Peyer's patch (tissue), 4 donors: ENCODE measurements around the gene TMPRSS13.

ENCODE experiments used
- POLR2A ChIP-seq, 2 donors: fragments of 450-650 bp; IDR thresholded peaks; one replicate each; pipeline ENCODE4 v1.5.1; 2017; ENCODE audit warnings: antibody characterized with exemption in 2 of 2, mild to moderate bottlenecking in 2 of 2, moderate library complexity in 2 of 2
- TF ChIP-seq, protein P1 (sequence below), 6 experiments: fragments of 450-650 bp in 4 of 6; fragments of 200-600 bp in 2 of 6; sonication (generic) in 1 of 6; IDR thresholded peaks; one replicate each; pipeline ENCODE4 v1.5.1; 2017 to 2019; ENCODE audit warnings: antibody characterized with exemption in 6 of 6, mild to moderate bottlenecking in 3 of 6, moderate library complexity in 1 of 6

DNA sequence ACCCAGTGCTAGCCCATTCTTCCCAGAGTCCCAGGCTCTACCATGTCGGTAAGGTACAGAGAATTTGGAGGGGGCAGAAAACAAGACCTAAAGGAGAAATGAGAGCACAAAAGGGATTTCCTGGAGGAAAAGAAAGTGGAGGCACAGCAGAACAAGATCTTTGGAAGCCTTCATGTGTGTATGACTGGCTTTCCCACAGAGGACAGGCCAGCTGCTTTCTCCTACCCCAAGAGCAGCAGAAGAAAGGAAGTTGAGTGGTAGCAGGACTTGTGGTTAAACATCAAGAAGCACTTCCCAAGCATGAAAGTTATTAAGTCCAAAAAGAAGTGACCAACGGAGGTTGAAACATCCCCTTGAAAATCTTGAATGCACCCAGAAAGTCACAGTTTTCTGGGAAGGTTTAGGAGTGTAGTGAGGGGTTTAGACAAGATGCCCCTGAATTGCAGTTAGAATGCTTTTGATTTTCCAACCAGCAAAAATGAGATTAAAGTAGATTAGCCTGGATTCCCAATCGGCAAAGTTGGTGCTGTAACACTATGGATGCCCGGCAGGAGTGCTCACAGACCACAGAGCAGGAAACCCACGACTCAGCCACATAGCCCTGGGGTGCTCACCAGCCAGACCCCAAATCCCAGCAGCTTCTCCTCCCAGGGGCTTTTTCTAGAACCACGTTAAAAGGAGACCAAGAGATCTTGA is 608 bp downstream of the TMPRSS13 start:
- TF ChIP-seq, protein P1, sequence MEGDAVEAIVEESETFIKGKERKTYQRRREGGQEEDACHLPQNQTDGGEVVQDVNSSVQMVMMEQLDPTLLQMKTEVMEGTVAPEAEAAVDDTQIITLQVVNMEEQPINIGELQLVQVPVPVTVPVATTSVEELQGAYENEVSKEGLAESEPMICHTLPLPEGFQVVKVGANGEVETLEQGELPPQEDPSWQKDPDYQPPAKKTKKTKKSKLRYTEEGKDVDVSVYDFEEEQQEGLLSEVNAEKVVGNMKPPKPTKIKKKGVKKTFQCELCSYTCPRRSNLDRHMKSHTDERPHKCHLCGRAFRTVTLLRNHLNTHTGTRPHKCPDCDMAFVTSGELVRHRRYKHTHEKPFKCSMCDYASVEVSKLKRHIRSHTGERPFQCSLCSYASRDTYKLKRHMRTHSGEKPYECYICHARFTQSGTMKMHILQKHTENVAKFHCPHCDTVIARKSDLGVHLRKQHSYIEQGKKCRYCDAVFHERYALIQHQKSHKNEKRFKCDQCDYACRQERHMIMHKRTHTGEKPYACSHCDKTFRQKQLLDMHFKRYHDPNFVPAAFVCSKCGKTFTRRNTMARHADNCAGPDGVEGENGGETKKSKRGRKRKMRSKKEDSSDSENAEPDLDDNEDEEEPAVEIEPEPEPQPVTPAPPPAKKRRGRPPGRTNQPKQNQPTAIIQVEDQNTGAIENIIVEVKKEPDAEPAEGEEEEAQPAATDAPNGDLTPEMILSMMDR (IDR thresholded peaks at IDR 0.05), result no peak
- no peak for TF ChIP-seq POLR2A (IDR thresholded peaks at IDR 0.05)
